ENCODE results near the gene TSHZ1. TPM values are rescaled to one million over a fixed set of nuclear protein-coding genes. Genes with fewer than 3 reads are reported as not detected.

The TSHZ1 gene
- polyA plus RNA-seq, 1 donor from 2014 or later, result 1.1 TPM

- Histone ChIP-seq H3F3A (ENCODE audit: insufficient read depth, low read length, poor library complexity, severe bottlenecking) (no peaks in the 10 kb centered on the region), H4K20me1 (ENCODE audit: insufficient read depth) (no peaks in the 10 kb centered on the region), H3K9me2 (ENCODE audit: insufficient read depth, low read length) (no peaks in the 10 kb centered on the region), H3K9ac (ENCODE audit: low read length) (no peak overlapping the region), H3K4me3 (ENCODE audit: low read length) (no peak overlapping the region), H3K27me3 (ENCODE audit: insufficient read depth, low read depth, low read length) (no peaks in the 10 kb centered on the region), H2AFZ (ENCODE audit: low read depth, low read length) (no peak overlapping the region), H3K4me2 (ENCODE audit: low read length) (no peak overlapping the region), H3K27ac (ENCODE audit: low read length) (no peak overlapping the region), H3K9me3 (ENCODE audit: low read length) (no peaks in the 10 kb centered on the region), H3K79me2 (replicated peaks; ENCODE audit: insufficient read depth, low read length) (no peaks in the 10 kb centered on the region), H3K36me3 (ENCODE audit: insufficient read depth, low read length) (no peaks in the 10 kb centered on the region)
- TF ChIP-seq EP300 (conservative IDR thresholded peaks at IDR 0.05; ENCODE audit: poor library complexity, severe bottlenecking) (no peak), EZH2 (IDR thresholded peaks at IDR 0.05; ENCODE audit: borderline replicate concordance, insufficient read depth, low read length, poor library complexity, severe bottlenecking) (no peak), CTCF (IDR thresholded peaks at IDR 0.05; ENCODE audit: poor library complexity, severe bottlenecking) (no peak), SMC3 (conservative IDR thresholded peaks at IDR 0.05; ENCODE audit: poor library complexity) (no peak), POLR2AphosphoS5 (IDR thresholded peaks at IDR 0.05) (no peak), RAD21 (conservative IDR thresholded peaks at IDR 0.05) (no peak), TAF1 (IDR thresholded peaks at IDR 0.05; ENCODE audit: low read depth) (no peak)
Observed at GRCh38 chr18:75336767-75337166, 126.2 kb downstream of the TSHZ1 start.

- no peaks in the 10 kb centered on the region for H3K36me3 ChIP-seq (ENCODE audit: insufficient read depth, low read length)
Observed at GRCh38 chr18:75337348-75337747, 126.8 kb downstream of the TSHZ1 start.

More at GRCh38 chr18:75337348-75337747, 126.8 kb downstream of the TSHZ1 start:
- Histone ChIP-seq H3K9me2 (ENCODE audit: insufficient read depth, low read length) (no peaks in the 10 kb centered on the region), H3K79me2 (replicated peaks; ENCODE audit: insufficient read depth, low read length) (no peaks in the 10 kb centered on the region), H3K4me2 (ENCODE audit: low read length) (no peak overlapping the region), H3K9me3 (ENCODE audit: low read length) (no peaks in the 10 kb centered on the region), H4K20me1 (ENCODE audit: insufficient read depth) (no peaks in the 10 kb centered on the region), H3K4me3 (ENCODE audit: low read length) (no peak overlapping the region), H3K27ac (ENCODE audit: low read length) (no peak overlapping the region), H2AFZ (ENCODE audit: low read depth, low read length) (no peak overlapping the region), H3F3A (ENCODE audit: insufficient read depth, low read length, poor library complexity, severe bottlenecking) (no peaks in the 10 kb centered on the region), H3K27me3 (ENCODE audit: insufficient read depth, low read depth, low read length) (no peaks in the 10 kb centered on the region), H3K9ac (ENCODE audit: low read length) (no peak overlapping the region)
- TF ChIP-seq EP300 (conservative IDR thresholded peaks at IDR 0.05; ENCODE audit: poor library complexity, severe bottlenecking), result no peak
- TF ChIP-seq REST (IDR thresholded peaks at IDR 0.05; ENCODE audit: borderline replicate concordance), result no peak
- TF ChIP-seq RAD21 (conservative IDR thresholded peaks at IDR 0.05), result no peak
- TF ChIP-seq CTCF (IDR thresholded peaks at IDR 0.05; ENCODE audit: poor library complexity, severe bottlenecking), result no peak
- TF ChIP-seq TAF1 (IDR thresholded peaks at IDR 0.05; ENCODE audit: low read depth), result no peak
- TF ChIP-seq MXI1 (conservative IDR thresholded peaks at IDR 0.05; ENCODE audit: poor library complexity, severe bottlenecking), result no peak
- TF ChIP-seq SMC3 (conservative IDR thresholded peaks at IDR 0.05; ENCODE audit: poor library complexity), result no peak
- TF ChIP-seq EZH2 (IDR thresholded peaks at IDR 0.05; ENCODE audit: borderline replicate concordance, insufficient read depth, low read length, poor library complexity, severe bottlenecking), result no peak
- TF ChIP-seq POLR2AphosphoS5 (IDR thresholded peaks at IDR 0.05), result no peak

Data from neural cell (in vitro differentiated cells).